ENCODE results near the gene MXRA8. TPM values are rescaled to one million over a fixed set of nuclear protein-coding genes. Genes with fewer than 3 reads are reported as not detected.
"Not testable (repeated sequence)": the region's sequence is repeated elsewhere in the genome, so short reads cannot be mapped to it uniquely, and the experiment has no call there.

Gene MXRA8
- total RNA-seq, 1 experiment from 2014 or later: 192 TPM

DNA sequence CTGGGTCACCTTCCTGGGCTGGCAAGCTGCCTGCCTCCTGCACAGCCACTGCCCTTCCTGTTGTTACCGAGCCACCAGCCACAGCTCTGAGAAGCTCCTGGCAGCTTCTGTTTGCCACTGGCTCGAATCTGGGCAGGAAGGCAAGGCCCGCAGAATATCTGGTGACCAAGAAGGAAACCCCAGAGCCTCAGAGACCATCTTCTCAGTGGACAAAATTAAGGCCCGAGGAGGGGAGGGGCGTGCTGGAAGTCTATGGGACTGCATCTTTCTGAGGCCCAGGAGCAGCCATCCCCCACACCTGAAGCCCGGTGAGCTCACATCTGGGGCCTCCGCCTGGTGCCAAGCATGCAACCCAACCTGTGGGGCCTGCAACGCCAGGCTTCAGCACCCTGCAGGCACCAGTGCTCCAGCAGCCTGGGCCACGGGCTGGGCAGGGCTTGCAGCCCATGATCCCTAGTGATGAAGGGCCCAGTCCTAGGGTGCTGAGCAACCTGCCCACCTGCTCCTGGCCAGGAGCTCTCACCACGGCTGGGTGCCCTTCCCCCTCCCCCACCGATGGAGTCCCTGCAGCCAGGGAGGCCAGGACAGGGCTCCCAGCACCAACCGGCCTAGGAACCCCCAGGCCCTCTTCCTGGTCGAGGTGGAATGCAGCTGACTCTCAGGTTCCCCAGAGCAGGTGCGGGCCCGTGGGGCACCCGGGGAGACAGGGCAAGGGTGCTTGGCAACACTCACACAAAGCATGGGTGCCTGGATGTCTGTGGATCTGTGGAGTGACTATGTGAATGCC, 32.9 kb downstream of the MXRA8 start:
- no peaks in the 10 kb centered on the region for H3K27me3 ChIP-seq (replicated peaks)
- peak overlapping the region; percentile 55 for H3K27ac ChIP-seq
- H3K4me3 ChIP-seq: peak overlapping the region; percentile 100
- H3K36me3 ChIP-seq: peaks cover 66% of the 10 kb centered on the region
- DNase-seq (ENCODE audit: low read depth in 1 of 2, low spot score in 2 of 2): no peak
- peaks cover 3% of the 10 kb centered on the region for H3K9me3 ChIP-seq (replicated peaks)
- H3K4me1 ChIP-seq (replicated peaks): peaks cover 28% of the 10 kb centered on the region

DNA sequence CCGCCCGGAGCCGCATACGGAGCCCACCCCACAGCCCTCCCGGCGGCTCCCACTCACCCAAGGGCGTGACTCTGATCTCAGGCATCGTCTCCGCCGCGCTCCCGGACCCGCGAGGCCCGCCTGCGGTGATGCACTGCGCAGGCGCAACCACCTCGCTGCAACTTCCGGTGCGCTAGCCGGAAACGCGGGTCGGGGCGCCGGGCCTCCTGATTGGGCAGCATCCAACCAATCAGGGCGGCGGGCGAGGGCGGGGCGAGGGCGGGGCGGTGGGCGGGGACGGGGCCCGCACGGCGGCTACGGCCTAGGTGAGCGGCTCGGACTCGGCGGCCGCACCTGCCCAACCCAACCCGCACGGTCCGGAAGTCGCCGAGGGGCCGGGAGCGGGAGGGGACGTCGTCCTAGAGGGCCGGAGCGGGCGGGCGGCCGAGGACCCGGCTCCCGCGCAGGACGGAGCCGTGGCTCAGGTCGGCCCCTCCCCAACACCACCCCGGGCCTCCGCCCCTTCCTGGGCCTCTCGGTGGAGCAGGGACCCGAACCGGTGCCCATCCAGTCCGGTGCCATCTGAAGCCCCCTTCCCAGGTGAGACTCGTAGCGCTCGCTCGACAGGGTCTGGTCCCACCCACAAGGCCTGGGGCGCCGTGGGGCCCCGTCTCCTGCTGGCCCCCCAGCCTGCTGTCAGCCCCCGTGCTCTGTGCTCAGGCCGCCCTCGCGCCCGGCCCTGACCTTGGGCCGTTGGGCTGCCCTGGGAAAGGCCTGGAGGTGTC, 33.6 kb downstream of the MXRA8 start, which contains the start of the genes CPTP and INTS11:
Gene CPTP (plus strand): TSS at position 279 of the 764 bp plus-strand sequence. CDS start 2,109 bp downstream, outside the sequence.
Gene INTS11 (minus strand): TSS at position 137 of the 764 bp plus-strand sequence. CDS start 52 bp downstream, at position 85.
- Histone ChIP-seq H3K4me3 (peak within 1 kb of the TSS; percentile 100), H3K36me3 (peaks cover 73% of the 10 kb centered on the region), H3K4me1 (replicated peaks) (peaks cover 28% of the 10 kb centered on the region), H3K9me3 (replicated peaks) (no peaks in the 10 kb centered on the region; the same call in 1 of the 2 replicates), H3K27me3 (replicated peaks) (no peaks in the 10 kb centered on the region), H3K27ac (peak within 1 kb of the TSS; percentile 75)
- DNase-seq (ENCODE audit: low read depth in 1 of 2, low spot score in 2 of 2): peak; percentile 77 to 96

DNA sequence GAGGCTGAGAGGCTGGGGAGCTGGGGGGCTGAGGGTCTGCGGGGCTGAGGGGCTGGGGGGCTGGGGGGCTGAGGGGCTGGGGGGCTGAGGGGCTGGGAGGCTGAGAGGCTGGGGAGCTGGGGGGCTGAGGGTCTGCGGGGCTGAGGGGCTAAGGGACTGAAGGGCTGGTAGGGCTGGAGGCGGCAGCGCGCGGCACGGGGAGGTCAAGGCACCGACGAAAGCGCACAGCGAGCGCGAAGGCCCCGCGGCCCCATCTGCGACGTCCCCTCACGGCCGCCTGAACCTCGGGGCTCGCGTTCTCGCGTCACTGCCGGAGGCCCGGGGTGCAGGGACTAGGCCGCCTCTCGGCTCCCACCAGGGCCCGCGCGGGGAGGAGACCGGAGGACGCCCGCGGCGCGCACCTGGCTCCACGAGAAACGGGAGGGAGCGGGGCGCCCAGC, 34.3 kb downstream of the MXRA8 start:
- Histone ChIP-seq H3K4me3 (peak overlapping the region; percentile 100), H3K36me3 (peaks cover 79% of the 10 kb centered on the region), H3K9me3 (replicated peaks) (no peaks in the 10 kb centered on the region), H3K4me1 (replicated peaks) (peaks cover 28% of the 10 kb centered on the region), H3K27me3 (replicated peaks) (no peaks in the 10 kb centered on the region), H3K27ac (peak overlapping the region; percentile 75)
- no peak for DNase-seq (ENCODE audit: low read depth in 1 of 2, low spot score in 2 of 2)

DNA sequence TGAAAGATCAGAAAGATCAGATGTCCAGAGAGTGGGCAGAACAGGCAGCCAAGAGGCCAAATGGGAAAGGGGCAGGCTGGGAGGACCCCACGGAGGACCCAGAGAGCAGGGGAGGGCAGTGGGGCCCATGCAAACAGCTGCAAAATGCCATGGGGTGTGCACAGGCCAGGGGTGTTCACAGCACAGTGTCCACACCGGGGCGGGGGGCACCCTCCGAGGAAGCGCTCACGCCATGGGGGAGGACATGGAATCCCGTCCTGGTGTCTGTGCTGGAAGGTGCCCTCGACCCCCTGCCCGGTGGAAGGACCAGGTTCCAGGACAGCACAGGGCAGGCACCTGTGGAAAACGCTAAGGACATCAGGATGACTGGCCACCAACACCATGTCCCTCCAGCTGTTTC, 35.4 kb downstream of the MXRA8 start:
- H3K36me3 ChIP-seq: peaks cover 81% of the 10 kb centered on the region
- peaks cover 40% of the 10 kb centered on the region for H3K4me1 ChIP-seq (replicated peaks)
- no peak overlapping the region for H3K27ac ChIP-seq
- H3K9me3 ChIP-seq (replicated peaks): no peaks in the 10 kb centered on the region
- DNase-seq (ENCODE audit: low read depth in 1 of 2, low spot score in 2 of 2): no peak
- H3K4me3 ChIP-seq: no peak overlapping the region
- no peaks in the 10 kb centered on the region for H3K27me3 ChIP-seq (replicated peaks)

DNA sequence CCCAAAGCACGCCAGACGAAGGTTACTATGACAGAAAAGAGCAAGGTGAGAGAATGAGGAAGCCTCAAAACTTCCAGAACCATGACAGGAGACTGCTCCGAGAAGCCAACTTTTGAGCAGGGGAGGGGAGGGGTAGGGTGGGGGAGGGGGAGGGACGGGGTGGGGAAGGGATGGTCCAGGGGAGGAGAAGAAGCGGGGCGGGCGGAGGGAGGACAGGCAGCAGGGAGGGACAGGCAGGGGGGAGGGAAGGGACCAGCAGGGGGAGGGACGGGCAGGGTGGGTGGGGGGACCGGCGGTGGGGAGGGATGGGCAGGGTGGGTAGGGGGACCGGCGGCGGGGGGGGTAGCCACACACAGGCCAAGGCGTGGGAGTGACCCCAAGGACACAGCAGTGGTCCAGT, 35.9 kb downstream of the MXRA8 start:
- Histone ChIP-seq H3K4me1 (replicated peaks) (peaks cover 42% of the 10 kb centered on the region), H3K27ac (no peak overlapping the region), H3K27me3 (replicated peaks) (no peaks in the 10 kb centered on the region), H3K9me3 (replicated peaks) (no peaks in the 10 kb centered on the region), H3K4me3 (no peak overlapping the region), H3K36me3 (peaks cover 81% of the 10 kb centered on the region)
- no peak for DNase-seq (ENCODE audit: low read depth in 1 of 2, low spot score in 2 of 2)

DNA sequence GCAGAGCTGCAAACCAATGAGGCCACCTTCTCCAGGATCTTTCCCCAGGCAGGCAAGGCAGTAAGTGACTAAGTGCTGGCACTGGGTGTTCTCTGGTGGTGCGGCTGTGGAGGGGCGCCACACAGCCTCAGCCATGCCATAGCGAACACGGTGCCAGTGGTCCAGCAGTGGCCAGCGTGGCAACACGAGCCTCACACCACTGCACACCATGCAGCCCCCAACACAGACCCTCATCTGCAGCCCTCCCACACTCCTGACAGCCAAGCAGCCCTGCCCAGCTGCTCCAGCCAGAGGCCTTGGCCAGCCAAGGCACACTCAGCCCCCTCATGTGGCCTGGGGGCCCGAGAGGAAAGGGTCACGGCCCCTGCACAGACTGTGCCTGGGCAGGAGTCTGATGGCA, 36.9 kb downstream of the MXRA8 start:
- H3K4me1 ChIP-seq (replicated peaks): peaks cover 42% of the 10 kb centered on the region
- peaks cover 81% of the 10 kb centered on the region for H3K36me3 ChIP-seq
- H3K27me3 ChIP-seq (replicated peaks): no peaks in the 10 kb centered on the region
- H3K9me3 ChIP-seq (replicated peaks): no peaks in the 10 kb centered on the region
- DNase-seq (ENCODE audit: low read depth in 1 of 2, low spot score in 2 of 2): no peak
- H3K27ac ChIP-seq: no peak overlapping the region
- H3K4me3 ChIP-seq: no peak overlapping the region

DNA sequence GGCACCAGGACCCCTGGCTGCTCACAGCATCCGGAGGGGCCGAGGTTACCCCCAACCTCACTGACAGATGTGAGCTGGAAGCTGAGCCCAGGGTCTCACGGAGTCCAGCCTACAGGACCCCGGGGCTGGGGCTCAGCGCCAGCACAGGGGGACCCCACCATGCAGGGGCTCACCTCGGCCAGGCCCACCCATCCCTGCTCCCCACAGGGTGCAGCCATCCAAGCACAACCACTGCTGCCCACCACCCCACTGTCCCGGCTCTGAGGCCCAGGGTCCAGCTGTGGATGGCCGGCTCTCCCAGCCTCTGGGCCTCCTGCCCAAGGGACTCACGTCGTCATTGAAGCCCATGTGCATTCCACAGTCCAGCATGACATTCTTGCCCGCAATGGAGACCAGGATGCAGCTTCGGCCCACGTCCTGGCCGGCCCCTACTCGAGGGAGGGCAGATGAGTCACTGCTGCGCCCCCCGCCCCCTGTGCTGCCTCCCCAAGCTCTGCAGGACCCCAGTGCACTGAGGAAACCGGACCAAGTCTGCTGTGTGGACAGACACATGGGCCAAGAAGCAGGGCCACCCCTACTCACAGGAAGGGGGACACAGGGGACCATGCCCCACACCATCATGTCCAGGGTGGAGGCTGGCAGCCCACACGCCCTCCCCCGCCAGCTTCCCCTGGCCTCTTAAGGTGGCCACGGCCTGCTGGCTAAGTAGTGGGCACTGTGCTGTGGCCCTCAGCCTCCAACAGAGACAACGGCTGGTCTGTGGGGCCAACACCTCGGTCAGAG, 37.5 kb downstream of the MXRA8 start:
- Histone ChIP-seq H3K4me3 (no peak overlapping the region), H3K27ac (no peak overlapping the region), H3K9me3 (replicated peaks) (no peaks in the 10 kb centered on the region), H3K36me3 (peaks cover 85% of the 10 kb centered on the region), H3K27me3 (replicated peaks) (no peaks in the 10 kb centered on the region), H3K4me1 (replicated peaks) (peaks cover 41% of the 10 kb centered on the region)
- no peak for DNase-seq (ENCODE audit: low read depth in 1 of 2, low spot score in 2 of 2)

DNA sequence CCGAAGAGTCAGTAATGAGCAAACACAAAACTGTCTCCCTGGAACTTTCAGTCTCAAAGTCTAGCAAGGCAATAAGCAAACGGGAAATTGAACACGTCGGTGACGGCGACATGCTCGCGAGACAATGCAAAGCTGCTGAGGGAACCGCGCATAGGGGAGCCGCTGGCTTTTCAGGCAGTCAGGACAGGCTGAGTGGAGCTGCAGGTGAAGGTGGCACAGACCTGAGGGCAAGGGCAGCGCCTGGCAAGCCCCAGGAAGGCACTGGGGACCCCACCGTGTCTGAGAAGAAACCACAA, 38.8 kb downstream of the MXRA8 start:
- Histone ChIP-seq H3K36me3 (peaks cover 82% of the 10 kb centered on the region), H3K9me3 (replicated peaks) (no peaks in the 10 kb centered on the region), H3K27me3 (replicated peaks) (no peaks in the 10 kb centered on the region), H3K4me3 (no peak overlapping the region), H3K27ac (no peak overlapping the region), H3K4me1 (replicated peaks) (peaks cover 30% of the 10 kb centered on the region)
- DNase-seq (ENCODE audit: low read depth in 1 of 2, low spot score in 2 of 2): no peak

DNA sequence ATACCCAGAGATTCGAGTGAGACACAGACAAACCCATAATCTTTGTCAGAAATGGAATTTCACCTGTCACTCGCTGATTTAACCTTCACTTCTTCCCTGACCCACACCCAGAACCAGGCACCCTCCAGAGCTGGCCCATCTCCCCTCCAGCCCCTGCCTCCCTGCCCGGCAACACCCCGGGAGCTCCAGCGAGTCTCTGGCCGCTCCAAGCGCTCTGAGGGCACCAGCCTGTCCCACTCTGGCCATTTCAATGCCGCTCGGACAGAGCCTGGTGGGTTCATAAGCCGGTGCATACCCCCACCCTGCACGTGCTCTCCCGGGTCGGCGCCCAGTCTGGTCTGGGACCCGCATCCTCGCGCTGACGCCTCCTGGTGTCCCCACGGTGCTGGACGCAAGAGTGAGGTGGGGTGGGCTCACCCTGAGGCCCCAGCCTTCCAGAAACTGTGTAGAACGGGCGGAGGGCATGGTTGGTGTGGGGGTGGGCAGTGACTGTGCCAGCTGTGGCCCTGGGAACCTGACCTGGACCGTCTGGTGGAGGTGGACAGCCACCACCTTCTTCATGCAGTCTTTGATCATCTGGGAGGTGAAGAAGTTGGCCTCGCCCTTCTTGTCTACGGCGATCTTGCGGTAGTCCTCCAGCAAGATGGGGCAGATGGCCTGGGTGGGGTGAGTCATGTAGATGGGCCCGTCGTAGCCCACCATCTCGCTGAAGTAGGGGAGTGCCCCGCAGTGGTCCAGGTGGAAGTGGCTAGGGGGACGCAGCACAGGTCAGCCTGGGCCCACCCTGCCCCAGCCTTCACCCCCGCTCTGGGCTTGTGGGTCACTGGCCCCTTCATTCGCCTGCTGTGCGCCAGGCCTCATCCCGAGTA, 39.3 kb downstream of the MXRA8 start:
- Histone ChIP-seq H3K27me3 (replicated peaks) (no peaks in the 10 kb centered on the region), H3K9me3 (replicated peaks) (no peaks in the 10 kb centered on the region), H3K36me3 (peaks cover 84% of the 10 kb centered on the region), H3K4me3 (no peak overlapping the region), H3K27ac (peak overlapping the region; percentile 21; the same call in 1 of the 2 replicates), H3K4me1 (replicated peaks) (peaks cover 27% of the 10 kb centered on the region)
- no peak for DNase-seq (ENCODE audit: low read depth in 1 of 2, low spot score in 2 of 2)

DNA sequence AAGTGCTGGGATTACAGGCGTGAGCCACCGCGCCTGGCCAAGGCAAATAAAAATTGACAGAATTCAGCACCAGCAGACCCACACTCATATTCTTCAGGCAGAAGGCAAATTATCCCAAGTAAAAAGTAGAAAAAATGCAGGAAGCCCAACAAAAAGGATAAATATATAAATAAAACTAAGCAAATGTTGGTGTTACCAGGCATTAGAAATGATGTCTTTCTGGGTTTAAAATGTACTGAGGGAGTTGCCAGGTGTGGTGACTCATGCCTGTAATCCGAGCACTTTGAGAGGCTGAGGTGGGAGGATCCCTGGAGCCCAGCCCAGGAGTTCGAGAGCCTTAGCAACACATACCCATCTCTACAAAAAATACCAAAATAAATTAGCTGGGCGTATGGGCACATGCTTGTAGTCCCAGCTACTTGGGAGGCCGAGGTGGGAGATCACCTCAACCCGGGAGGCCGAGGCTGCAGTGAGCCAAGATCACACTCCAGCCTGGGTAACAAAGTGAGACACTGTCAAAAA, 40.2 kb downstream of the MXRA8 start:
- peak overlapping the region; percentile 21; the same call in 1 of the 2 replicates for H3K27ac ChIP-seq
- no peaks in the 10 kb centered on the region for H3K27me3 ChIP-seq (replicated peaks)
- peak; percentile 58 to 85 for DNase-seq (ENCODE audit: low read depth in 1 of 2, low spot score in 2 of 2)
- H3K4me1 ChIP-seq (replicated peaks): peaks cover 23% of the 10 kb centered on the region
- no peaks in the 10 kb centered on the region for H3K9me3 ChIP-seq (replicated peaks)
- no peak overlapping the region for H3K4me3 ChIP-seq
- H3K36me3 ChIP-seq: peaks cover 92% of the 10 kb centered on the region

DNA sequence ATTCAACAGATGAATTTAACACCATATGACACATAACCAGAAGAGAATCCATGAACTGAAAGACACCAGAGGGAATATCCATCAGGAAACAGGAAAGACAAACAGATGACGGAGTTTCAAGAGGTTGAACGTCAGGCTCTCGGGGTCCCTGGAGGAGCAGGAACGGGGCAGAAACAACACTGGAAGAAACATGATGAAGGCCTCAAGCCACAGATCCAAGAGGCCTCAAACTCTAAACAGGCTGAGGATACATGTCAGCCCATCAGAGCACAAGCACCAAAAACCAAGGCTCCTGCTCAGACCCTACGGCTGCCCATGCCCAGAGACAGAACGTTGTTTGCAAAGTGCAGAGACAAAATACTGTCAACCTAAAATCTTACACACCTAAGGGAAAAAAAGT, 40.9 kb downstream of the MXRA8 start:
- Histone ChIP-seq H3K27ac (no peak overlapping the region), H3K27me3 (replicated peaks) (no peaks in the 10 kb centered on the region)

DNA sequence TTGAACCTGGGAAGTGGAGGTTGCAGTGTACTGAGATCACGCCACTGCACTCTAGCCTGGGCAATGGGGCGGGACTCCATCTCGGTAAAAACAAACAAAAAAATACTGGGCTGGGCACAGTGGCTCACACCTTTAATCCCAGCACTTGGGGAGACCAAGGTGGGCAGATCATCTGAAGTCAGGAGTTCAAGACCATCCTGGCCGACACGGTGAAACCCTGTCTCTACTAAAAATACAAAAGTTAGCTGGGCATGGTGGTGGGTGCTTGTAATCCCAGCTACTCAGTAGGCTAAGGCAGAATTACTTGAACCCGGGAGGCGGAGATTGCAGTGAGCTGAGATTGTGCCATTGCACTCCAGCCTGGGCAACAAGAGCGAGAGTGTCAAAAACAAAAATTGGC, 42.2 kb downstream of the MXRA8 start:
- DNase-seq (ENCODE audit: low read depth in 1 of 2, low spot score in 2 of 2); H3K27ac ChIP-seq; H3K9me3 ChIP-seq (replicated peaks); H3K4me3 ChIP-seq; H3K27me3 ChIP-seq (replicated peaks): not testable (repeated sequence)
- peaks cover 15% of the 10 kb centered on the region for H3K4me1 ChIP-seq (replicated peaks)
- peaks cover 96% of the 10 kb centered on the region for H3K36me3 ChIP-seq

More for the DNA sequence above, 40.9 kb downstream of the MXRA8 start:
- Histone ChIP-seq H3K9me3 (replicated peaks) (no peaks in the 10 kb centered on the region), H3K4me3 (no peak overlapping the region), H3K36me3 (peaks cover 94% of the 10 kb centered on the region), H3K4me1 (replicated peaks) (peaks cover 19% of the 10 kb centered on the region)
- DNase-seq (ENCODE audit: low read depth in 1 of 2, low spot score in 2 of 2): no peak

All from SJSA1 (cell line).